ENCODE data around the gene HSPA5. TPM values are rescaled to one million over a fixed set of nuclear protein-coding genes. Genes with fewer than 3 reads are reported as not detected.

Gene HSPA5
- total and polyA plus RNA-seq, 7 donors: 15.6 to 208 (median 61.7) TPM

- intact Hi-C loops (cut with DNase I): no loop called here
- TF ChIP-seq CTCF (IDR thresholded peaks at IDR 0.05) (no peak), POLR2AphosphoS5 (IDR thresholded peaks at IDR 0.05) (no peak), EP300 (IDR thresholded peaks at IDR 0.05) (no peak), POLR2A (IDR thresholded peaks at IDR 0.05) (no peak)
- 11 to 21% methylated on average over 11 of the region's 11 CpGs for WGBS, 2 donors
- H3K4me3 ChIP-seq: peak overlapping the region; percentile 84 to 99 (median 92)
- peaks cover 0 to 32% (median 17%) of the 10 kb centered on the region in 4 donors for H3K4me1 ChIP-seq
- no peaks in the 10 kb centered on the region for H3K27me3 ChIP-seq
- no peaks in the 10 kb centered on the region for H3K9me3 ChIP-seq
- peak overlapping the region; percentile 81 to 89 (median 86) for H3K27ac ChIP-seq
- H3K36me3 ChIP-seq: no peaks in the 10 kb centered on the region
- DNase-seq: no peak
Measured at GRCh38 chr9:125262294-125262991, 21.3 kb upstream of the HSPA5 start.

GRCh38 chr9:125261501-125262293 lies 20.6 kb upstream of the HSPA5 start, which contains the start of gene GAPVD1:
Gene GAPVD1 (plus strand): TSS chr9:125261826. CDS start chr9:125298922, 37,096 bp downstream.
- intact Hi-C loops (cut with DNase I): loop anchor here (1.0 kb wide), 1 partner anchor 20 kb away; the partner anchor contains the start of gene HSPA5
- peaks cover 0 to 32% (median 17%) of the 10 kb centered on the region in 4 donors for H3K4me1 ChIP-seq
- DNase-seq: peak; percentile 93
- H3K36me3 ChIP-seq: no peaks in the 10 kb centered on the region
- no peaks in the 10 kb centered on the region for H3K9me3 ChIP-seq
- H3K4me3 ChIP-seq: peak within 1 kb of the TSS; percentile 84 to 99 (median 92)
- H3K27ac ChIP-seq: peak within 1 kb of the TSS; percentile 81 to 89 (median 86)
- H3K27me3 ChIP-seq: no peaks in the 10 kb centered on the region
- 1% methylated on average over 72 of the region's 72 CpGs for WGBS, 2 donors
- TF ChIP-seq EP300 (IDR thresholded peaks at IDR 0.05): no peak
- TF ChIP-seq POLR2AphosphoS5 (IDR thresholded peaks at IDR 0.05): peak; percentile 36 to 90 (median 79)
- TF ChIP-seq CTCF (IDR thresholded peaks at IDR 0.05): peak in 2 of 4 experiments; percentile 33 to 50
- TF ChIP-seq POLR2A (IDR thresholded peaks at IDR 0.05): peak in 1 of 2 donors; percentile 34

- Histone ChIP-seq H3K4me1 (peaks cover 0 to 32% (median 17%) of the 10 kb centered on the region in 4 donors), H3K4me3 (no peak overlapping the region), H3K36me3 (no peaks in the 10 kb centered on the region), H3K27me3 (no peaks in the 10 kb centered on the region), H3K27ac (peak overlapping the region in 3 of 4 donors; percentile 83 to 89 (median 88)), H3K9me3 (no peaks in the 10 kb centered on the region)
- no peak for DNase-seq
- no peak for TF ChIP-seq POLR2AphosphoS5 (IDR thresholded peaks at IDR 0.05)
- TF ChIP-seq CTCF (IDR thresholded peaks at IDR 0.05): no peak
- TF ChIP-seq EP300 (IDR thresholded peaks at IDR 0.05): no peak
- no peak for TF ChIP-seq POLR2A (IDR thresholded peaks at IDR 0.05)
- intact Hi-C loops (cut with DNase I): no loop called here
Measured at GRCh38 chr9:125260561-125260960, 19.4 kb upstream of the HSPA5 start.

GRCh38 chr9:125258832-125259534 lies 17.8 kb upstream of the HSPA5 start:
- no peaks in the 10 kb centered on the region for H3K9me3 ChIP-seq
- WGBS, 2 donors: 52 to 78% methylated on average over 2 of the region's 2 CpGs
- no peak overlapping the region for H3K27ac ChIP-seq

More at GRCh38 chr9:125258832-125259534, 17.8 kb upstream of the HSPA5 start:
- Histone ChIP-seq H3K27me3 (no peaks in the 10 kb centered on the region), H3K4me3 (no peak overlapping the region), H3K36me3 (no peaks in the 10 kb centered on the region), H3K4me1 (peaks cover 0 to 19% (median 16%) of the 10 kb centered on the region in 4 donors)
- intact Hi-C loops (cut with DNase I): no loop called here
- TF ChIP-seq POLR2AphosphoS5 (IDR thresholded peaks at IDR 0.05) (no peak), POLR2A (IDR thresholded peaks at IDR 0.05) (no peak), CTCF (IDR thresholded peaks at IDR 0.05) (no peak), EP300 (IDR thresholded peaks at IDR 0.05) (no peak)
- DNase-seq: no peak

All from sigmoid colon (tissue), 7 donors.